Stimulated activated CD4-positive, alpha-beta T cell treated with anti-CD3 and anti-CD28 coated beads, TNF-alpha, amount 100 ng/mL, for 48 hours (primary cell): ENCODE results near the gene PRC1.

ENCODE experiments used
- DNase-seq, 3 donors: peaks; one replicate each; pipeline ENCODE4 v3.0.0-alpha.2; 2020; ENCODE audit warnings: low read depth in 3 of 3

Gene PRC1

GRCh38 chr15:90956274-90957030 lies 37.9 kb downstream of the PRC1 start:
- peak in 2 of 3 donors; percentile 35 to 58 for DNase-seq

- no peak for DNase-seq
These were observed 38.6 kb downstream of the PRC1 start for GRCh38 chr15:90955624-90956273.

GRCh38 chr15:90954712-90955623 lies 39.4 kb downstream of the PRC1 start, which contains the start of gene RCCD1:
Gene RCCD1 (plus strand): TSS chr15:90954884. CDS start chr15:90956735, 1,851 bp downstream.
- peak; percentile 85 to 89 (median 87) for DNase-seq

GRCh38 chr15:90953947-90954711 lies 40.2 kb downstream of the PRC1 start:
- no peak for DNase-seq

- DNase-seq: no peak
These were observed 41.2 kb downstream of the PRC1 start for GRCh38 chr15:90952901-90953677.

- no peak for DNase-seq
These were observed 43.7 kb downstream of the PRC1 start for GRCh38 chr15:90950676-90951075.

- DNase-seq: no peak
These were observed 44.2 kb downstream of the PRC1 start for GRCh38 chr15:90949979-90950675.

- no peak for DNase-seq
These were observed 45.8 kb downstream of the PRC1 start for GRCh38 chr15:90948506-90948905.

GRCh38 chr15:90947577-90948357 lies 46.6 kb downstream of the PRC1 start:
- DNase-seq: no peak

- no peak for DNase-seq
These were observed 47.3 kb downstream of the PRC1 start for GRCh38 chr15:90946941-90947576.

GRCh38 chr15:90946538-90946937 lies 47.8 kb downstream of the PRC1 start:
- no peak for DNase-seq

GRCh38 chr15:90945091-90945490 lies 49.2 kb downstream of the PRC1 start:
- DNase-seq: no peak

GRCh38 chr15:90942354-90943120 lies 51.8 kb downstream of the PRC1 start:
- DNase-seq: no peak

- DNase-seq: no peak
These were observed 53.3 kb downstream of the PRC1 start for GRCh38 chr15:90941038-90941437.

GRCh38 chr15:90939756-90940155 lies 54.6 kb downstream of the PRC1 start:
- no peak for DNase-seq

GRCh38 chr15:90938261-90938660 lies 56.1 kb downstream of the PRC1 start:
- no peak for DNase-seq

GRCh38 chr15:90936823-90937222 lies 57.5 kb downstream of the PRC1 start:
- DNase-seq: no peak
